GM18508 (cell line): ENCODE results near the gene CIDEA.
"Not testable (repeated sequence)": the region's sequence is repeated elsewhere in the genome, so short reads cannot be mapped to it uniquely, and the experiment has no call there.

Source experiments
- ATAC-seq: cut with Tn5 transposase; IDR thresholded peaks from one replicate; pipeline ENCODE4 v1.9.1; 2021; ENCODE audit warnings: moderate number of reproducible peaks; ENCODE audit not compliant: insufficient read depth, unreplicated experiment

CIDEA gene

GRCh38 chr18:12236934-12237832, 17.0 kb upstream of the CIDEA start:
- no peak for ATAC-seq

- ATAC-seq: no peak
These were observed 15.3 kb upstream of the CIDEA start for GRCh38 chr18:12238826-12239225.

GRCh38 chr18:12239431-12239830, 14.7 kb upstream of the CIDEA start:
- no peak for ATAC-seq

- ATAC-seq: no peak
These were observed 11.4 kb upstream of the CIDEA start for GRCh38 chr18:12242658-12243260.

GRCh38 chr18:12243272-12243671, 10.9 kb upstream of the CIDEA start:
- not testable (repeated sequence) for ATAC-seq

- ATAC-seq: no peak
These were observed 8.4 kb upstream of the CIDEA start for GRCh38 chr18:12245793-12246135.

GRCh38 chr18:12246849-12247808, 7.0 kb upstream of the CIDEA start:
- no peak for ATAC-seq

GRCh38 chr18:12247946-12248345, 6.2 kb upstream of the CIDEA start:
- no peak for ATAC-seq

- ATAC-seq: no peak
These were observed 5.0 kb upstream of the CIDEA start for GRCh38 chr18:12248926-12249720.

GRCh38 chr18:12251311-12251710, 2.9 kb upstream of the CIDEA start:
- no peak for ATAC-seq

- ATAC-seq: no peak
These were observed 2.1 kb upstream of the CIDEA start for GRCh38 chr18:12252061-12252460.

GRCh38 chr18:12253027-12253426, 1.1 kb upstream of the CIDEA start:
- ATAC-seq: no peak

GRCh38 chr18:12253663-12254135, 462 bp upstream of the CIDEA start:
- ATAC-seq: no peak

- no peak for ATAC-seq
These were observed 805 bp downstream of the CIDEA start for GRCh38 chr18:12254820-12255511.

GRCh38 chr18:12255626-12256026, 1.5 kb downstream of the CIDEA start:
- no peak for ATAC-seq

GRCh38 chr18:12256951-12257350, 2.8 kb downstream of the CIDEA start:
- ATAC-seq: no peak

- no peak for ATAC-seq
These were observed 4.0 kb downstream of the CIDEA start for GRCh38 chr18:12257996-12258718.
